Testis (tissue), 2 donors: ENCODE data around the gene COLGALT1.

ENCODE experiments used
- POLR2A ChIP-seq: fragments of 450-650 bp; IDR thresholded peaks from one replicate; pipeline ENCODE4 v1.6.1; 2017; ENCODE audit warnings: antibody characterized with exemption, mild to moderate bottlenecking, moderate library complexity
- TF ChIP-seq, protein P1 (sequence below), 3 experiments: fragments of 450-650 bp in 2 of 3; fragments of 200-600 bp in 1 of 3; sonication (generic) in 1 of 3; IDR thresholded peaks; one replicate each; pipeline ENCODE4 v1.5.1; 2016 to 2019; ENCODE audit warnings: antibody characterized with exemption in 3 of 3, mild to moderate bottlenecking in 2 of 3, moderate library complexity in 1 of 3

DNA sequence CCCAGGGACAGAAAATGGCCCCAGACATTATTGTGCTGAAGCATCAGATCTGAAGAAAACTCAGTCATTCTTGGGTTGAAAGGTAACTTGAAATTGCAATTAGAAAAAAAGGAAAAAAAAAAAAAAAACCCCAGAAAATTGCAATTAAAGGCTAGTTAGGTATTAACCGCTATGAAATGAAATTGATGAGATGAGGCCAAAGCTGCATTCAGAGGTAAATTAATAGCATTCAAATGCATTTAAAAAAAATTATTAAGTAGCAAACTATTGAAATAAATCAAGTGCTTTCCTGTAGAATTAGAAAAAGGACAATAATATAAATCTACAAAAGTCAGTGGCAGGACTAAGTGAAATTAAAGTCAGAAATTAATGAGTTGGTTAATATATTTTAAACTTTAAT is 37.6 kb upstream of the COLGALT1 start:
- TF ChIP-seq, protein P1, sequence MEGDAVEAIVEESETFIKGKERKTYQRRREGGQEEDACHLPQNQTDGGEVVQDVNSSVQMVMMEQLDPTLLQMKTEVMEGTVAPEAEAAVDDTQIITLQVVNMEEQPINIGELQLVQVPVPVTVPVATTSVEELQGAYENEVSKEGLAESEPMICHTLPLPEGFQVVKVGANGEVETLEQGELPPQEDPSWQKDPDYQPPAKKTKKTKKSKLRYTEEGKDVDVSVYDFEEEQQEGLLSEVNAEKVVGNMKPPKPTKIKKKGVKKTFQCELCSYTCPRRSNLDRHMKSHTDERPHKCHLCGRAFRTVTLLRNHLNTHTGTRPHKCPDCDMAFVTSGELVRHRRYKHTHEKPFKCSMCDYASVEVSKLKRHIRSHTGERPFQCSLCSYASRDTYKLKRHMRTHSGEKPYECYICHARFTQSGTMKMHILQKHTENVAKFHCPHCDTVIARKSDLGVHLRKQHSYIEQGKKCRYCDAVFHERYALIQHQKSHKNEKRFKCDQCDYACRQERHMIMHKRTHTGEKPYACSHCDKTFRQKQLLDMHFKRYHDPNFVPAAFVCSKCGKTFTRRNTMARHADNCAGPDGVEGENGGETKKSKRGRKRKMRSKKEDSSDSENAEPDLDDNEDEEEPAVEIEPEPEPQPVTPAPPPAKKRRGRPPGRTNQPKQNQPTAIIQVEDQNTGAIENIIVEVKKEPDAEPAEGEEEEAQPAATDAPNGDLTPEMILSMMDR (IDR thresholded peaks at IDR 0.05) = no peak
- TF ChIP-seq POLR2A = no peak
